ENCODE data around the gene TXLNB.
"Not testable (repeated sequence)": the region's sequence is repeated elsewhere in the genome, so short reads cannot be mapped to it uniquely, and the experiment has no call there.

TXLNB gene

GRCh38 chr6:139288496-139289040 lies 3.2 kb downstream of the TXLNB start:
- no peak overlapping the region for H3K18ac ChIP-seq (ENCODE audit: low read depth in 1 of 2, low read length in 2 of 2)
- no peak overlapping the region for H3K4me2 ChIP-seq (ENCODE audit: low read length, poor library complexity, severe bottlenecking)
- no peaks in the 10 kb centered on the region for H3K9me3 ChIP-seq (ENCODE audit: control insufficient read depth, low read length)
- H4K91ac ChIP-seq (ENCODE audit: low read length): no peak overlapping the region
- no peak overlapping the region for H4K8ac ChIP-seq (ENCODE audit: low read length)
- H2AFZ ChIP-seq (ENCODE audit: low read depth, low read length): no peak overlapping the region
- H3K23ac ChIP-seq (ENCODE audit: low read length in 2 of 2): no peak overlapping the region
- H2AK5ac ChIP-seq (ENCODE audit: low read length, severe bottlenecking): no peak overlapping the region
- H3K36me3 ChIP-seq (ENCODE audit: control insufficient read depth in 1 of 2, insufficient read depth in 2 of 2, low read depth in 1 of 2, low read length in 2 of 2): no peaks in the 10 kb centered on the region
- no peak overlapping the region for H2BK5ac ChIP-seq (ENCODE audit: low read depth, low read length, poor library complexity, severe bottlenecking)
- H3K27ac ChIP-seq (ENCODE audit: low read length, poor library complexity, severe bottlenecking): no peak overlapping the region
- no peak overlapping the region for H3K4me3 ChIP-seq (ENCODE audit: insufficient read depth in 1 of 2, low read depth in 1 of 2, low read length in 2 of 2)
- no peak overlapping the region for H2BK15ac ChIP-seq (ENCODE audit: low read depth, poor library complexity, severe bottlenecking)
- H3K79me1 ChIP-seq (replicated peaks; ENCODE audit: low read length, poor library complexity, severe bottlenecking): no peaks in the 10 kb centered on the region
- no peak overlapping the region for H3K14ac ChIP-seq (ENCODE audit: low read length in 2 of 2)
- H3K4me1 ChIP-seq (ENCODE audit: control insufficient read depth, insufficient read depth, low read depth, low read length): peaks cover 4% of the 10 kb centered on the region
- no peak overlapping the region for H3K4ac ChIP-seq (ENCODE audit: low read depth in 1 of 2, low read length in 2 of 2)
- no peaks in the 10 kb centered on the region for H3K27me3 ChIP-seq (ENCODE audit: control insufficient read depth in 1 of 2, insufficient read depth in 1 of 2, low read length in 2 of 2)
- no peak overlapping the region for H2BK12ac ChIP-seq (ENCODE audit: low read length in 2 of 2)
- 94% methylated on average over 6 of the region's 8 CpGs for WGBS
- no peak for DNase-seq
- no peak overlapping the region for H3K9ac ChIP-seq (ENCODE audit: low read length)
- H2BK120ac ChIP-seq (ENCODE audit: low read depth, low read length): no peak overlapping the region

DNA sequence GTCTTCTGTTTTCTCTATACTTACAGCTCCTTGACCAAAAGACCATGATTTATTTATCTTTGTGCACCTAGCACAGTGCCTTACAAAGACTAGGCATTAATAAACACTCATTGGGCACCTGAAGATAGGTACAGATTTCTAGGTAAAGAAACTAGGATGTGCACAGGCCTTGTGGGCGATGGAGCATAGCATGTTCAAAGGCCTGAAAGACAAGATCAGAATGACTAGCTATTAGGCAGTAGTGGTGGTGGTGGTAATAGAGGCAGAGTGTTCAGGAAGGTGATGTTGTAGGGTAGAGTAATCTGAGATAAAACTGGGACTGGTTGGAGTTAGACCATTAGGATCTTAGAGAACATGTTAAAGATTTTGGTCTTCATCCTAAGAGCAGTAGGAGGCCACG lies 3.9 kb downstream of the TXLNB start:
- Histone ChIP-seq H3K9ac (ENCODE audit: low read length) (no peak overlapping the region), H4K8ac (ENCODE audit: low read length) (no peak overlapping the region), H2BK5ac (ENCODE audit: low read depth, low read length, poor library complexity, severe bottlenecking) (no peak overlapping the region), H3K27ac (ENCODE audit: low read length, poor library complexity, severe bottlenecking) (no peak overlapping the region), H3K4me1 (ENCODE audit: control insufficient read depth, insufficient read depth, low read depth, low read length) (peaks cover 4% of the 10 kb centered on the region), H4K91ac (ENCODE audit: low read length) (no peak overlapping the region), H3K79me1 (replicated peaks; ENCODE audit: low read length, poor library complexity, severe bottlenecking) (no peaks in the 10 kb centered on the region), H2AK5ac (ENCODE audit: low read length, severe bottlenecking) (no peak overlapping the region), H3K4me3 (ENCODE audit: insufficient read depth in 1 of 2, low read depth in 1 of 2, low read length in 2 of 2) (no peak overlapping the region), H3K23ac (ENCODE audit: low read length in 2 of 2) (no peak overlapping the region), H2BK15ac (ENCODE audit: low read depth, poor library complexity, severe bottlenecking) (no peak overlapping the region), H3K27me3 (ENCODE audit: control insufficient read depth in 1 of 2, insufficient read depth in 1 of 2, low read length in 2 of 2) (no peaks in the 10 kb centered on the region), H3K9me3 (ENCODE audit: control insufficient read depth, low read length) (no peaks in the 10 kb centered on the region), H3K18ac (ENCODE audit: low read depth in 1 of 2, low read length in 2 of 2) (no peak overlapping the region), H2BK120ac (ENCODE audit: low read depth, low read length) (no peak overlapping the region), H3K36me3 (ENCODE audit: control insufficient read depth in 1 of 2, insufficient read depth in 2 of 2, low read depth in 1 of 2, low read length in 2 of 2) (no peaks in the 10 kb centered on the region), H3K4me2 (ENCODE audit: low read length, poor library complexity, severe bottlenecking) (no peak overlapping the region), H3K14ac (ENCODE audit: low read length in 2 of 2) (no peak overlapping the region), H2AFZ (ENCODE audit: low read depth, low read length) (no peak overlapping the region), H3K4ac (ENCODE audit: low read depth in 1 of 2, low read length in 2 of 2) (no peak overlapping the region), H2BK12ac (ENCODE audit: low read length in 2 of 2) (no peak overlapping the region)
- DNase-seq: no peak
- WGBS: 92% methylated on average over 2 of the region's 2 CpGs

DNA sequence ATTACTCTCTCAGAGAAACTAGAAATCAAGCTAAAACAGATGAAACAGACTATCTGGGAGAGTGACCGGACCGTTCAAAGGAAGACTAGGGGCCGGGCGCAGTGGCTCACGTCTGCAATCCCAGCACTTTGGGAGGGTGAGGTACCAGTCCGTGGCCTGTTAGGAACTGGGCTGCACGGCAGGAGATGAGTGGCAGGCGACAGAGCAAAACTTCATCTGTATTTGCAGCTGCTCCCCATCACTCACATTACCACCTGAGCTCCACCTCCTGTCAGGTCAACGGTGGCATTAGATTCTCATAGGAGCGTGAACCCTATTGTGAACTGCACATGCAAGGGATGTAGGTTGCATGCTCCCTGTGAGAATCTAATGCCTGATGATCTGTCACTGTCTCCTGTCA lies 5.4 kb downstream of the TXLNB start:
- H3K27me3 ChIP-seq (ENCODE audit: control insufficient read depth in 1 of 2, insufficient read depth in 1 of 2, low read length in 2 of 2); H2BK15ac ChIP-seq (ENCODE audit: low read depth, poor library complexity, severe bottlenecking); H3K4me3 ChIP-seq (ENCODE audit: insufficient read depth in 1 of 2, low read depth in 1 of 2, low read length in 2 of 2); H2BK12ac ChIP-seq (ENCODE audit: low read length in 2 of 2); H3K36me3 ChIP-seq (ENCODE audit: control insufficient read depth in 1 of 2, insufficient read depth in 2 of 2, low read depth in 1 of 2, low read length in 2 of 2); H2BK5ac ChIP-seq (ENCODE audit: low read depth, low read length, poor library complexity, severe bottlenecking); H3K23ac ChIP-seq (ENCODE audit: low read length in 2 of 2); H2AFZ ChIP-seq (ENCODE audit: low read depth, low read length); DNase-seq; H4K8ac ChIP-seq (ENCODE audit: low read length); H2AK5ac ChIP-seq (ENCODE audit: low read length, severe bottlenecking); H4K91ac ChIP-seq (ENCODE audit: low read length); H3K4me1 ChIP-seq (ENCODE audit: control insufficient read depth, insufficient read depth, low read depth, low read length); H3K9ac ChIP-seq (ENCODE audit: low read length); H3K4ac ChIP-seq (ENCODE audit: low read depth in 1 of 2, low read length in 2 of 2); H3K14ac ChIP-seq (ENCODE audit: low read length in 2 of 2); H3K27ac ChIP-seq (ENCODE audit: low read length, poor library complexity, severe bottlenecking); H3K79me1 ChIP-seq (replicated peaks; ENCODE audit: low read length, poor library complexity, severe bottlenecking); H3K4me2 ChIP-seq (ENCODE audit: low read length, poor library complexity, severe bottlenecking); H3K9me3 ChIP-seq (ENCODE audit: control insufficient read depth, low read length); H2BK120ac ChIP-seq (ENCODE audit: low read depth, low read length): not testable (repeated sequence)
- WGBS: 93% methylated on average over 10 of the region's 10 CpGs
- peak overlapping the region in 1 of 2 experiments; percentile 21 for H3K18ac ChIP-seq (ENCODE audit: low read depth in 1 of 2, low read length in 2 of 2)

GRCh38 chr6:139285590-139285989 lies 6.2 kb downstream of the TXLNB start:
- H2AFZ ChIP-seq (ENCODE audit: low read depth, low read length): no peak overlapping the region
- H3K79me1 ChIP-seq (replicated peaks; ENCODE audit: low read length, poor library complexity, severe bottlenecking): no peaks in the 10 kb centered on the region
- no peak overlapping the region for H2BK15ac ChIP-seq (ENCODE audit: low read depth, poor library complexity, severe bottlenecking)
- H3K4ac ChIP-seq (ENCODE audit: low read depth in 1 of 2, low read length in 2 of 2): no peak overlapping the region
- no peak overlapping the region for H3K14ac ChIP-seq (ENCODE audit: low read length in 2 of 2)
- H2AK5ac ChIP-seq (ENCODE audit: low read length, severe bottlenecking): no peak overlapping the region
- H3K9me3 ChIP-seq (ENCODE audit: control insufficient read depth, low read length): no peaks in the 10 kb centered on the region
- no peak overlapping the region for H3K18ac ChIP-seq (ENCODE audit: low read depth in 1 of 2, low read length in 2 of 2)
- no peak overlapping the region for H3K9ac ChIP-seq (ENCODE audit: low read length)
- H2BK12ac ChIP-seq (ENCODE audit: low read length in 2 of 2): no peak overlapping the region
- no peaks in the 10 kb centered on the region for H3K4me1 ChIP-seq (ENCODE audit: control insufficient read depth, insufficient read depth, low read depth, low read length)
- H2BK120ac ChIP-seq (ENCODE audit: low read depth, low read length): no peak overlapping the region
- H3K27me3 ChIP-seq (ENCODE audit: control insufficient read depth in 1 of 2, insufficient read depth in 1 of 2, low read length in 2 of 2): no peaks in the 10 kb centered on the region
- 91% methylated on average over 6 of the region's 6 CpGs for WGBS
- no peak for DNase-seq
- no peak overlapping the region for H4K8ac ChIP-seq (ENCODE audit: low read length)
- no peak overlapping the region for H3K4me3 ChIP-seq (ENCODE audit: insufficient read depth in 1 of 2, low read depth in 1 of 2, low read length in 2 of 2)
- no peak overlapping the region for H3K23ac ChIP-seq (ENCODE audit: low read length in 2 of 2)
- H3K27ac ChIP-seq (ENCODE audit: low read length, poor library complexity, severe bottlenecking): no peak overlapping the region
- no peak overlapping the region for H4K91ac ChIP-seq (ENCODE audit: low read length)
- H3K4me2 ChIP-seq (ENCODE audit: low read length, poor library complexity, severe bottlenecking): no peak overlapping the region
- no peaks in the 10 kb centered on the region for H3K36me3 ChIP-seq (ENCODE audit: control insufficient read depth in 1 of 2, insufficient read depth in 2 of 2, low read depth in 1 of 2, low read length in 2 of 2)
- no peak overlapping the region for H2BK5ac ChIP-seq (ENCODE audit: low read depth, low read length, poor library complexity, severe bottlenecking)

Measured in mesenchymal stem cell (in vitro differentiated cells and primary cell).